Mesenchymal stem cell (in vitro differentiated cells and primary cell): ENCODE data around the gene KCNC3.

Experiments used
- DNase-seq: peaks from one replicate; pipeline ENCODE4 v3.0.0-alpha.2; 2013
- H2AFZ ChIP-seq: one replicate; pipeline ENCODE4 v1.6.1; 2013; ENCODE audit warnings: low read depth, mild to moderate bottlenecking, control low read depth, inconsistent platforms, low read length, moderate library complexity
- H2AK5ac ChIP-seq: 2 replicates; pipeline ENCODE4 v1.6.1; 2013; ENCODE audit warnings: low read length, moderate library complexity, mild to moderate bottlenecking, inconsistent platforms; ENCODE audit not compliant: severe bottlenecking
- H2BK120ac ChIP-seq: one replicate; pipeline ENCODE4 v1.6.1; 2013; ENCODE audit warnings: low read depth, mild to moderate bottlenecking, inconsistent platforms, low read length, moderate library complexity
- H2BK12ac ChIP-seq, 2 experiments: one replicate each; pipeline ENCODE4 v1.6.1; 2013; ENCODE audit warnings: inconsistent platforms in 2 of 2, low read length in 2 of 2, mild to moderate bottlenecking in 2 of 2, moderate library complexity in 2 of 2, control low read depth in 1 of 2
- H2BK15ac ChIP-seq: one replicate; pipeline ENCODE4 v1.6.1; 2013; ENCODE audit warnings: mild to moderate bottlenecking, low read depth, inconsistent platforms; ENCODE audit not compliant: poor library complexity, severe bottlenecking
- H2BK5ac ChIP-seq: 2 replicates; pipeline ENCODE4 v1.6.1; 2013; ENCODE audit warnings: low read depth, mild to moderate bottlenecking, low read length, control low read depth, inconsistent platforms; ENCODE audit not compliant: poor library complexity, severe bottlenecking
- H3K14ac ChIP-seq, 2 experiments: one replicate each; pipeline ENCODE4 v1.6.1; 2013; ENCODE audit warnings: inconsistent platforms in 2 of 2, low read length in 2 of 2, control low read depth in 1 of 2, mild to moderate bottlenecking in 1 of 2, moderate library complexity in 1 of 2
- H3K18ac ChIP-seq, 2 experiments: one replicate each; pipeline ENCODE4 v1.6.1; 2013; ENCODE audit warnings: inconsistent platforms in 2 of 2, low read length in 2 of 2, control low read depth in 1 of 2, low read depth in 1 of 2, mild to moderate bottlenecking in 1 of 2
- H3K23ac ChIP-seq, 2 experiments: one replicate each; pipeline ENCODE4 v1.6.1; 2013; ENCODE audit warnings: inconsistent platforms in 2 of 2, low read length in 2 of 2, mild to moderate bottlenecking in 2 of 2, moderate library complexity in 2 of 2, control low read depth in 1 of 2
- H3K27ac ChIP-seq: 2 replicates; pipeline ENCODE4 v1.5.1; 2013; ENCODE audit warnings: mild to moderate bottlenecking, moderate library complexity, low read length, control low read depth, inconsistent platforms; ENCODE audit not compliant: poor library complexity, severe bottlenecking
- H3K27me3 ChIP-seq, 2 experiments: 2 replicates each; pipeline versions ENCODE4 v1.6.1 to v1.7.0; 2013; ENCODE audit warnings: low read length in 2 of 2, mild to moderate bottlenecking in 2 of 2, moderate library complexity in 2 of 2, control low read depth in 1 of 2, inconsistent platforms in 1 of 2; ENCODE audit not compliant: control insufficient read depth in 1 of 2, insufficient read depth in 1 of 2
- H3K36me3 ChIP-seq, 2 experiments: 2 replicates each; pipeline versions ENCODE4 v1.6.1 to v1.7.0; 2013; ENCODE audit warnings: low read length in 2 of 2, control low read depth in 1 of 2, inconsistent platforms in 1 of 2, low read depth in 1 of 2, mild to moderate bottlenecking in 1 of 2; ENCODE audit not compliant: insufficient read depth in 2 of 2, control insufficient read depth in 1 of 2
- H3K4ac ChIP-seq, 2 experiments: one replicate each; pipeline ENCODE4 v1.6.1; 2013; ENCODE audit warnings: inconsistent platforms in 2 of 2, low read length in 2 of 2, mild to moderate bottlenecking in 2 of 2, moderate library complexity in 2 of 2, control low read depth in 1 of 2, low read depth in 1 of 2
- H3K4me1 ChIP-seq: 2 replicates; pipeline ENCODE4 v1.6.1; 2013; ENCODE audit warnings: low read depth, low read length, control low read depth; ENCODE audit not compliant: control insufficient read depth, insufficient read depth
- H3K4me2 ChIP-seq: 2 replicates; pipeline ENCODE4 v1.6.1; 2013; ENCODE audit warnings: low read length, mild to moderate bottlenecking, inconsistent platforms; ENCODE audit not compliant: poor library complexity, severe bottlenecking
- H3K4me3 ChIP-seq, 2 experiments: 2 replicates each; pipeline versions ENCODE4 v1.5.1 to v1.7.0; 2013; ENCODE audit warnings: low read length in 2 of 2, mild to moderate bottlenecking in 2 of 2, control low read depth in 1 of 2, low read depth in 1 of 2; ENCODE audit not compliant: insufficient read depth in 1 of 2
- H3K79me1 ChIP-seq: replicated peaks from 2 replicates; pipeline ENCODE4 v1.6.1; 2013; ENCODE audit warnings: mild to moderate bottlenecking, control low read depth, low read length, inconsistent platforms; ENCODE audit not compliant: poor library complexity, severe bottlenecking
- H3K9ac ChIP-seq: 2 replicates; pipeline ENCODE4 v1.7.0; 2013; ENCODE audit warnings: mild to moderate bottlenecking, low read length, moderate library complexity
- H3K9me3 ChIP-seq: 2 replicates; pipeline ENCODE4 v1.7.0; 2013; ENCODE audit warnings: mild to moderate bottlenecking, low read length; ENCODE audit not compliant: control insufficient read depth
- H4K8ac ChIP-seq: one replicate; pipeline ENCODE4 v1.6.1; 2013; ENCODE audit warnings: inconsistent platforms, mild to moderate bottlenecking, low read length, moderate library complexity
- H4K91ac ChIP-seq: one replicate; pipeline ENCODE4 v1.6.1; 2013; ENCODE audit warnings: mild to moderate bottlenecking, low read length, inconsistent platforms
- WGBS: methylation state at CpG from one replicate; pipeline ENCODE4 v1.1.7; 2013; ENCODE audit warnings: mixed read lengths; 5-methylcytosine and 5-hydroxymethylcytosine counted together

The KCNC3 gene

GRCh38 chr19:50275577-50276368 is 53.4 kb downstream of the KCNC3 start:
- no peak overlapping the region for H3K4ac ChIP-seq
- no peak overlapping the region for H3K9ac ChIP-seq
- no peak overlapping the region for H3K4me3 ChIP-seq
- H3K9me3 ChIP-seq, result no peaks in the 10 kb centered on the region
- no peak overlapping the region for H2BK12ac ChIP-seq
- DNase-seq, result no peak
- no peak overlapping the region for H4K91ac ChIP-seq
- no peak overlapping the region for H3K23ac ChIP-seq
- no peak overlapping the region for H2BK15ac ChIP-seq
- no peak overlapping the region for H3K18ac ChIP-seq
- WGBS, result 74% methylated on average over 26 of the region's 26 CpGs
- no peak overlapping the region for H3K4me2 ChIP-seq
- H4K8ac ChIP-seq, result no peak overlapping the region
- no peak overlapping the region for H3K27ac ChIP-seq
- H2AK5ac ChIP-seq, result no peak overlapping the region
- H3K79me1 ChIP-seq, result no peaks in the 10 kb centered on the region
- H2BK120ac ChIP-seq, result no peak overlapping the region
- no peak overlapping the region for H3K14ac ChIP-seq
- peaks cover 0 to 21% of the 10 kb centered on the region in 2 experiments for H3K27me3 ChIP-seq
- no peak overlapping the region for H2BK5ac ChIP-seq
- no peaks in the 10 kb centered on the region for H3K36me3 ChIP-seq
- H2AFZ ChIP-seq, result no peak overlapping the region
- H3K4me1 ChIP-seq, result no peaks in the 10 kb centered on the region

- Histone ChIP-seq H2BK5ac (no peak overlapping the region), H3K4me3 (no peak overlapping the region), H3K79me1 (no peaks in the 10 kb centered on the region), H3K9me3 (no peaks in the 10 kb centered on the region), H2AFZ (no peak overlapping the region), H3K27ac (no peak overlapping the region), H3K9ac (no peak overlapping the region), H3K4me1 (no peaks in the 10 kb centered on the region), H3K4me2 (no peak overlapping the region), H3K36me3 (no peaks in the 10 kb centered on the region), H2BK15ac (no peak overlapping the region), H4K91ac (no peak overlapping the region), H3K4ac (no peak overlapping the region), H3K23ac (no peak overlapping the region), H2AK5ac (no peak overlapping the region), H2BK120ac (no peak overlapping the region), H4K8ac (no peak overlapping the region), H3K14ac (no peak overlapping the region), H3K18ac (no peak overlapping the region), H2BK12ac (no peak overlapping the region), H3K27me3 (peaks cover 0 to 13% of the 10 kb centered on the region in 2 experiments)
- WGBS, result 90% methylated on average over 5 of the region's 7 CpGs
- no peak for DNase-seq
Measured at GRCh38 chr19:50273821-50274220, 55.4 kb downstream of the KCNC3 start.

DNA sequence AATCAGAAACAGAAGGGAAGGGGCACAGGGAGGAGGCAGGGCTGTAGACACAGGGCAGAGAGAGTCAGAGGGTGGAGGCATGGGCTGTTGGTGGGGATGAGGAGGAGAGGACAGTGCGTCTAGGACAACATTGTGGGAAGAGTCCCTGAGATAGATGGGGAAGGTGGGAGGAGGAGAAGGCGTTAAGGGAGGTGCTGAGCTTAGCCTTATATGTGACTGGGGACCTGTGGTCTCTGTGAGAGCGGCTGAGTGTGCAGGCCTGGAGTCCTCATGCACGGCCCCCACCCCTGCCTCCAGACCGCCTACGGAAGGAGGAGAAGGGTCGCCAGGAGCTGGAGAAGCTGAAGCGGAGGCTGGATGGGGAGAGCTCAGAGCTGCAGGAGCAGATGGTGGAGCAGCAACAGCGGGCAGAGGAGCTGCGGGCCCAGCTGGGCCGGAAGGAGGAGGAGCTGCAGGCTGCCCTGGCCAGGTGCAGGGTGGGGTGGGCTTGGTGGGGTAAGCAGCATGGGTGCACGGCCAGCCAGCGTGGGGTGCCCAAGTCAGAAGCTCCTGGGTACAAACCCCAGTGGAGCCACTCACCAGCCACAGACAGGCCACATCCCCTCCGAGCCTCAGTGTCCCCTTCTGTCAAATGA is 56.8 kb downstream of the KCNC3 start:
- no peak overlapping the region for H2BK120ac ChIP-seq

DNA sequence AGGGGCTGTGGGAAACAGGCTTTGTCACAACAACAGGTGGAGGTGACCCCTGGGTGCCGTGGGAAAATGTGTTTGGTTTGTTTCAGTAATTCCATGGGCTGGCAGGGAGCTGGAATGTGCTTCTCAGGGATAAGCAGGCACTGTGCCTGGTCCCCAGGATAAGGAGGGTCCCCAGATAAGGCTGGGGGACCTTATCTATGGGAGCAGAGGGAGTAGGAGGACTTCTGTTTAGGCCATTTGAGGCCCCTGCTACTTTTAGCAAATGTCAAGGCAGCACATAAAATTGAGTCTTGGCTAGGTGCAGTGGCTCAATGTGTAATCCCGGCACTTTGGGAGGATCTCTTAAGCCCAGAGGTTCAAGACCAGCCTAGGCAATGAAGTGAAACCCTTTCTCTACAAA is 59.5 kb downstream of the KCNC3 start:
- Histone ChIP-seq H3K4me1 (no peaks in the 10 kb centered on the region), H3K4me3 (no peak overlapping the region), H2BK15ac (no peak overlapping the region)

More for the DNA sequence above, 56.8 kb downstream of the KCNC3 start:
- H2AK5ac ChIP-seq, result no peak overlapping the region
- H3K79me1 ChIP-seq, result no peaks in the 10 kb centered on the region
- no peak overlapping the region for H3K4me2 ChIP-seq
- H3K9ac ChIP-seq, result no peak overlapping the region
- peaks cover 0 to 19% of the 10 kb centered on the region in 2 experiments for H3K27me3 ChIP-seq
- no peak overlapping the region for H2AFZ ChIP-seq
- H3K4me3 ChIP-seq, result no peak overlapping the region
- H3K27ac ChIP-seq, result no peak overlapping the region
- no peak overlapping the region for H3K23ac ChIP-seq
- no peak for DNase-seq
- 84% methylated on average over 14 of the region's 14 CpGs for WGBS
- no peak overlapping the region for H3K18ac ChIP-seq
- no peak overlapping the region for H2BK15ac ChIP-seq
- H3K9me3 ChIP-seq, result no peaks in the 10 kb centered on the region
- H4K91ac ChIP-seq, result no peak overlapping the region
- H3K36me3 ChIP-seq, result no peaks in the 10 kb centered on the region
- H3K4me1 ChIP-seq, result no peaks in the 10 kb centered on the region
- no peak overlapping the region for H3K14ac ChIP-seq
- H4K8ac ChIP-seq, result no peak overlapping the region
- no peak overlapping the region for H3K4ac ChIP-seq
- no peak overlapping the region for H2BK5ac ChIP-seq
- H2BK12ac ChIP-seq, result no peak overlapping the region

More for the DNA sequence above, 59.5 kb downstream of the KCNC3 start:
- Histone ChIP-seq H2AK5ac (no peak overlapping the region), H2BK12ac (no peak overlapping the region), H3K36me3 (peaks cover 0 to under 1% of the 10 kb centered on the region in 2 experiments), H3K27me3 (peaks cover 0 to 16% of the 10 kb centered on the region in 2 experiments), H3K4ac (no peak overlapping the region), H3K14ac (no peak overlapping the region), H4K8ac (no peak overlapping the region), H4K91ac (no peak overlapping the region), H3K9ac (no peak overlapping the region), H2BK5ac (no peak overlapping the region), H2BK120ac (no peak overlapping the region), H3K27ac (no peak overlapping the region), H3K4me2 (no peak overlapping the region), H3K23ac (no peak overlapping the region), H3K9me3 (no peaks in the 10 kb centered on the region), H3K79me1 (no peaks in the 10 kb centered on the region), H3K18ac (no peak overlapping the region), H2AFZ (no peak overlapping the region)
- DNase-seq, result no peak
- 68% methylated on average over 2 of the region's 2 CpGs for WGBS
